ENCODE data around the gene LAP3.

LAP3 gene

DNA sequence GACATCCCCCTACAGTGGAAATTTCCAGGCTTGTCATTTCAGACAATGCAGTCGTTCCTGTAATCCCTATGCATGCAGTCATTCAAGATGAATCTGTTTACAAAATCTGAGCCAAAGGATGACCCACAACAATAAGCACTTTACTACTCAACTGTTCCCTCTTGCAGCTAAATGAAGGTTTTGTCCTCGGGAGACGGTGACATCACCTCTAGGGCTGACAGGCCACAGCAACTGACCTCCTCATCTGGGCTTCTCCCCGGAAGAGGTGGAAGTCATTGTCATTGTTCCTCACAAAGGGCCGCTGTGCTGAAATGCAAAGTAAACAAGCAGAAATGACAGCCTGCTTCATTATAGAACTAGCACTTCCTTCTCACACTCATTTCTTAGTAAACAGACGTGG is 32.8 kb upstream of the LAP3 start:
- no peak overlapping the region for H3K4me3 ChIP-seq (ENCODE audit: insufficient read depth, low read length, poor library complexity, severe bottlenecking)
- H4K20me1 ChIP-seq (ENCODE audit: low read depth, low read length) = no peaks in the 10 kb centered on the region
- no peaks in the 10 kb centered on the region for H3K9me3 ChIP-seq (ENCODE audit: insufficient read depth, low read length)
- H2AFZ ChIP-seq (ENCODE audit: low read depth, low read length, severe bottlenecking) = no peak overlapping the region
- TF ChIP-seq, protein P1, sequence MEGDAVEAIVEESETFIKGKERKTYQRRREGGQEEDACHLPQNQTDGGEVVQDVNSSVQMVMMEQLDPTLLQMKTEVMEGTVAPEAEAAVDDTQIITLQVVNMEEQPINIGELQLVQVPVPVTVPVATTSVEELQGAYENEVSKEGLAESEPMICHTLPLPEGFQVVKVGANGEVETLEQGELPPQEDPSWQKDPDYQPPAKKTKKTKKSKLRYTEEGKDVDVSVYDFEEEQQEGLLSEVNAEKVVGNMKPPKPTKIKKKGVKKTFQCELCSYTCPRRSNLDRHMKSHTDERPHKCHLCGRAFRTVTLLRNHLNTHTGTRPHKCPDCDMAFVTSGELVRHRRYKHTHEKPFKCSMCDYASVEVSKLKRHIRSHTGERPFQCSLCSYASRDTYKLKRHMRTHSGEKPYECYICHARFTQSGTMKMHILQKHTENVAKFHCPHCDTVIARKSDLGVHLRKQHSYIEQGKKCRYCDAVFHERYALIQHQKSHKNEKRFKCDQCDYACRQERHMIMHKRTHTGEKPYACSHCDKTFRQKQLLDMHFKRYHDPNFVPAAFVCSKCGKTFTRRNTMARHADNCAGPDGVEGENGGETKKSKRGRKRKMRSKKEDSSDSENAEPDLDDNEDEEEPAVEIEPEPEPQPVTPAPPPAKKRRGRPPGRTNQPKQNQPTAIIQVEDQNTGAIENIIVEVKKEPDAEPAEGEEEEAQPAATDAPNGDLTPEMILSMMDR (IDR thresholded peaks at IDR 0.05; ENCODE audit: insufficient read depth, low read length, poor library complexity, severe bottlenecking) = no peak
- TF ChIP-seq EZH2phosphoT487 (conservative IDR thresholded peaks at IDR 0.05; ENCODE audit: low read length) = no peak
- H3K4me2 ChIP-seq (ENCODE audit: low read depth, low read length, poor library complexity, severe bottlenecking) = no peak overlapping the region
- H3K9me2 ChIP-seq (replicated peaks; ENCODE audit: insufficient read depth, low read length) = no peaks in the 10 kb centered on the region
- H3K27me3 ChIP-seq (ENCODE audit: low read length) = no peaks in the 10 kb centered on the region
- H3K79me2 ChIP-seq (ENCODE audit: insufficient read depth, low read length) = no peaks in the 10 kb centered on the region
- H3K9ac ChIP-seq (ENCODE audit: low read length) = no peak overlapping the region
- no peak overlapping the region for H3K27ac ChIP-seq (ENCODE audit: low read depth, low read length)
- no peaks in the 10 kb centered on the region for H3K36me3 ChIP-seq (ENCODE audit: low read length)
- H3F3A ChIP-seq (ENCODE audit: insufficient read depth) = no peaks in the 10 kb centered on the region

DNA sequence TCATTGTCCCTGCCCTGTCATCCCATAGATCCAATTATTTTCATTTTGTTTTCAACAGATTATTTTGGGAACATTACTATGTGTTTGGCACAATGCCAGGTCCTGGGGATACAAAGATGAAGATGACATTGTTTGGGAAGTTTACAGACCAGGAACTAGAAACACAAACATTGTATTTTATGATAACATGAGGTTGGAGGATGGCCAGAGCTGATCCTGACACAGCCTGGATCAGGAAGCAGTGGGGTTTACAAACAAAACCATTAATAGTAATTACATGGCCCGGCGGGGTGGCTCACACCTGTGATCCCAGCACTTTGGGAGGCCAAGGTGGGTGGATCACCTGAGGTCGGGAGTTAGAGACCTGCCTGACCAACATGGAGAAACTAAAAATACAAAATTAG is 32.2 kb upstream of the LAP3 start:
- Histone ChIP-seq H3F3A (ENCODE audit: insufficient read depth) (no peaks in the 10 kb centered on the region), H3K4me3 (ENCODE audit: insufficient read depth, low read length, poor library complexity, severe bottlenecking) (no peak overlapping the region), H3K79me2 (ENCODE audit: insufficient read depth, low read length) (no peaks in the 10 kb centered on the region), H3K9ac (ENCODE audit: low read length) (no peak overlapping the region), H3K9me3 (ENCODE audit: insufficient read depth, low read length) (no peaks in the 10 kb centered on the region), H2AFZ (ENCODE audit: low read depth, low read length, severe bottlenecking) (no peak overlapping the region), H3K36me3 (ENCODE audit: low read length) (no peaks in the 10 kb centered on the region), H4K20me1 (ENCODE audit: low read depth, low read length) (no peaks in the 10 kb centered on the region), H3K27me3 (ENCODE audit: low read length) (no peaks in the 10 kb centered on the region), H3K9me2 (replicated peaks; ENCODE audit: insufficient read depth, low read length) (no peaks in the 10 kb centered on the region), H3K4me2 (ENCODE audit: low read depth, low read length, poor library complexity, severe bottlenecking) (no peak overlapping the region), H3K27ac (ENCODE audit: low read depth, low read length) (no peak overlapping the region)
- TF ChIP-seq, protein P1 (IDR thresholded peaks at IDR 0.05; ENCODE audit: insufficient read depth, low read length, poor library complexity, severe bottlenecking) = no peak
- TF ChIP-seq EZH2phosphoT487 (conservative IDR thresholded peaks at IDR 0.05; ENCODE audit: low read length) = no peak

DNA sequence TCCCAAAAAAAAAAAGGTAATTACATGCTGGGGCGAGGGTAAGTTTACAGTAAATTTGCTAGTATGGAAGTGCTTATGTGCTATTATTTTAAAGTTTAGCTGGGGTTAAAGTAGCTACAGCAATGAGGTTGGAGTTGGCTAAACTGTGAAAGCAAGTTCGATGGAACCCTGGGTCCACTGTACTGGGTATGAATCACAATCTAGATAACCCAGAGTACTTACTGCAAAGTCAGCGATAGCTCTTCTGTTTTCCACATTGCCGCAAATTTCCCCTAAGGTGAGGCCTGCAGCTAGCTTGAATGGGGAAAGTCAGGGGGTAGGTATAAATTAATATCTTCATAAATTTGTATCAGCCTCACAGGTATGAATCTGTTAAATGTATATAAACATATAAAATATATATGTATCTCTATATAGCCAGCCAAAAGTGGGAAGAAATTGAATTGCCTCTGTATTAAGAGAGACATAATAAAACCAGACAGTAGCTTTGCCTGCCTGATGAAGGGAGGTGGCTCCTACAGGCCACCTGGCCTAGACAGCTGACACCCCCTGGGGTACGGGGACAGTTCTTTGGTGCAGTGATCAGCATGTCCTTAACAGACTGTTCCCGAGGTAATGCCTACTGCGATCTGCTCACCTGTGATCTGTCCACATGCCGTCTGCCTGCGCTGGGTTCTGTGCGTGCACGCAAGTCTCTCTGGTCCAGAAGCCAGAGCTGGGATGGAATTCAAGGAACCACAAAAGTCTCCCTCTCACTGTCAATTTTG is 31.4 kb upstream of the LAP3 start:
- Histone ChIP-seq H3K27me3 (ENCODE audit: low read length) (no peaks in the 10 kb centered on the region), H3K4me2 (ENCODE audit: low read depth, low read length, poor library complexity, severe bottlenecking) (no peak overlapping the region), H3F3A (ENCODE audit: insufficient read depth) (no peaks in the 10 kb centered on the region), H3K9me2 (replicated peaks; ENCODE audit: insufficient read depth, low read length) (no peaks in the 10 kb centered on the region), H3K9ac (ENCODE audit: low read length) (no peak overlapping the region), H3K9me3 (ENCODE audit: insufficient read depth, low read length) (no peaks in the 10 kb centered on the region), H3K4me3 (ENCODE audit: insufficient read depth, low read length, poor library complexity, severe bottlenecking) (no peak overlapping the region), H3K36me3 (ENCODE audit: low read length) (no peaks in the 10 kb centered on the region), H3K79me2 (ENCODE audit: insufficient read depth, low read length) (no peaks in the 10 kb centered on the region), H4K20me1 (ENCODE audit: low read depth, low read length) (no peaks in the 10 kb centered on the region), H3K27ac (ENCODE audit: low read depth, low read length) (no peak overlapping the region), H2AFZ (ENCODE audit: low read depth, low read length, severe bottlenecking) (no peak overlapping the region)
- TF ChIP-seq EZH2phosphoT487 (conservative IDR thresholded peaks at IDR 0.05; ENCODE audit: low read length) = no peak
- TF ChIP-seq, protein P1 (IDR thresholded peaks at IDR 0.05; ENCODE audit: insufficient read depth, low read length, poor library complexity, severe bottlenecking) = no peak
